Activated CD4-positive, alpha-beta T cell treated with anti-CD3 and anti-CD28 coated beads, Interleukin-2, amount 10 ng/mL, durations not matched to agents 24 days and 14 days (primary cell): Measurements from ENCODE around the gene CD74. TPM values are rescaled to one million over a fixed set of nuclear protein-coding genes. Genes with fewer than 3 reads are reported as not detected.
A peak's percentile ranks its signal among the peaks of the same experiment; 100 is the strongest.

Experiments used
- DNase-seq: peaks from one replicate; pipeline ENCODE4 v3.0.0; 2022
- H3K27ac Mint-ChIP-seq: one replicate; pipeline ENCODE4 v1.8.0; 2022; ENCODE audit warnings: mild to moderate bottlenecking, mixed read lengths
- H3K27me3 Mint-ChIP-seq: one replicate; pipeline ENCODE4 v1.8.0; 2022; ENCODE audit warnings: mixed read lengths
- H3K36me3 Mint-ChIP-seq: one replicate; pipeline ENCODE4 v1.8.0; 2022; ENCODE audit warnings: low read depth, mild to moderate bottlenecking, mixed read lengths
- H3K4me1 Mint-ChIP-seq: one replicate; pipeline ENCODE4 v1.8.0; 2021; ENCODE audit warnings: mixed read lengths
- H3K4me3 Mint-ChIP-seq: one replicate; pipeline ENCODE4 v1.8.0; 2022; ENCODE audit warnings: mild to moderate bottlenecking, moderate library complexity, mixed read lengths
- H3K9me3 Mint-ChIP-seq: one replicate; pipeline ENCODE4 v1.8.0; 2021; ENCODE audit warnings: mixed read lengths
- intact Hi-C: fragments of 100-400 bp; cut with micrococcal nuclease; formaldehyde crosslinking; loops from one replicate; pipeline ENCODE4 v1.15.1; 2023
- total RNA-seq: library from RNA; stranded (reverse); gene quantifications from 2 replicates; pipeline ENCODE4 v1.2.3, GENCODE V29; 2022

The CD74 gene
- total RNA-seq, 1 donor from 2014 or later, result 325 TPM

DNA sequence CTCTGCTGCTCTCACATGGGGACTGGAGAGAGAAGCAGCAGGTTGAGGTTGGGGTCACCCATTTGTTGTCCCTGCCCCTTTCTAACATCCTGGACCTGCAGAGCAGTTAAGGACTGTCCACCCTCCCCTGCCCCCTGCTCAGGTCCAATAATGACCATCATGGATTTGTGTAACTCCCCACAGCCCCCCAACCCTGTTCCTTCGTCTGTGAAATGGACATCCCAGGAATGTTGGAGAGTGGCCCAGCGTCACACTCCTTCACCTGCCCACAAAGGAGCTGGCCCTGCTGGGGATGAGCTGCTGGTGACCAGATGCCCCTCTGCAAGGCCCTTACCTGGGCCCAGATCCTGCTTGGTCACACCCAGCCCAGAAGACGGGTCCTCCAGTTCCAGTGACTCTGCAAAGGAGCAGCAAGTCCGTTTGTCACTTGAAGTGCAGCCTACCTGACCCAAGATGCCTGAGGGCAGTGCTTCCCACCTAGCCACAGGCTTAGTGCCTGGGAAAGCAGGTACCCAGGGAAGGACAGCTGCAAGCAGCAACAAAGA, 10.4 kb downstream of the CD74 start:
- no peak overlapping the region for H3K4me3 Mint-ChIP-seq
- H3K27me3 Mint-ChIP-seq, result no peaks in the 10 kb centered on the region
- DNase-seq, result no peak
- intact Hi-C loops, result no loop called here
- peaks cover 2% of the 10 kb centered on the region for H3K4me1 Mint-ChIP-seq
- H3K36me3 Mint-ChIP-seq, result peaks cover 68% of the 10 kb centered on the region
- H3K9me3 Mint-ChIP-seq, result no peaks in the 10 kb centered on the region
- H3K27ac Mint-ChIP-seq, result no peak overlapping the region

DNA sequence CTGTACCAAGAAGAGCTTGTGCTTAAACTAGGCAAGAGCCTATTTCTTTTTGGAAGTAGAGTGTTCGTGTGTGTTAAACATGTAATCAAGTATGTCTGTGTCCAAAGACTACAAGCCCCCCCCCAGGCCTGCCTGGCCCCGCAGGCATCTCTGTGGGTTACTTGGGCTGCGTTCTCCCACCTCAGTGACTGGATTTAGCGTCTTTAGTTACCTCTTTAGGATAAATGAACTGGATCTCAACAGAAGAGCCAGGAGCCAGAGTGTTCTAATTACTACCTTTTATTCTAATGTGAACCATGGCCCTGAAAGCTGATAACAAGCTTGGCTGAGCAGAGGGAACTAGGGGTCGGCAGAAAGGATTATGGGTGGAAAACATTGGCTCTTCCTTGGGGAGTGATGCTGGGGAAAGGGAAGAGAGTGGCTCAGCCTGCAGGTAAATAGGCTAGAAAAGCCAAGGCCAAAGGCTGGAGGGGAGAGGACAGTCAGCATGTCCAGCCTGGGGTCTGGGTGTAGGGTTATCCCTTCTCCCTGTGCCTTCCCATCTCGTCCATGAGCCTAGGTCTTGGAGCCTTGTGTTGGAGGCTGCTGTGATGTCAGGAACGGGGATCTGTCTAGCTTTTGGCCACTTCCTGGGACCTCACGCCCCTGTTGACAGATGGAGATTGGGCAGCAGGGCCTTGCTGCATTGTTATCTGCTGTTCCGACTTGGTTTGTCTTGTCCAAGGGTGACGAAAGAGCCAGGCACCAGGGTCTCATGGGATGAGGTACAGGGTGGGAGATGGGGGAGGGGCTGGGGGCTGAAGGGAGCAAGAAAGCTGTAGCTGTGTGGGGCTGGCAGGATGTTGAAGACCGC, 11.1 kb downstream of the CD74 start:
- no peaks in the 10 kb centered on the region for H3K9me3 Mint-ChIP-seq
- intact Hi-C loops, result no loop called here

DNA sequence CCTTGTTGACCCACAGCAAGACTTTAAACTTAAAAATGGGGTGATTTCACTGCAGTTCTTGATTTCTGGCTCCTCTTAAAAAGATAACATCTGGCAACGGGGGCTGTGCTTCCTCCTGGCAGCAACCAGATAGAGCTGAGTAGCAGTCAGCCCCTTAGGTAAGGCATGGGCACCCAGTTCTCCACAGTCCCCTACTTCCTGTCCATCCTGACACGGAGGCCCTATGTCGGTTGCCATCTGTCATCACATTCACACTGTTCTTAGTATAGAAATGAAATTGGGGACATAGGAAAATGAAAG, 11.7 kb downstream of the CD74 start:
- intact Hi-C loops, result no loop called here
- H3K27ac Mint-ChIP-seq, result peak overlapping the region; percentile 27
- peaks cover 64% of the 10 kb centered on the region for H3K36me3 Mint-ChIP-seq
- DNase-seq, result no peak
- no peaks in the 10 kb centered on the region for H3K9me3 Mint-ChIP-seq
- H3K4me3 Mint-ChIP-seq, result no peak overlapping the region
- no peaks in the 10 kb centered on the region for H3K27me3 Mint-ChIP-seq
- peaks cover 2% of the 10 kb centered on the region for H3K4me1 Mint-ChIP-seq

More for the DNA sequence above, 11.1 kb downstream of the CD74 start:
- Mint-ChIP-seq H3K36me3 (peaks cover 64% of the 10 kb centered on the region), H3K27me3 (no peaks in the 10 kb centered on the region), H3K4me1 (peaks cover 2% of the 10 kb centered on the region), H3K27ac (peak overlapping the region; percentile 27), H3K4me3 (no peak overlapping the region)
- no peak for DNase-seq

GRCh38 chr5:150400316-150401075, 12.2 kb downstream of the CD74 start:
- no peak overlapping the region for H3K4me3 Mint-ChIP-seq
- H3K27me3 Mint-ChIP-seq, result no peaks in the 10 kb centered on the region
- peaks cover 2% of the 10 kb centered on the region for H3K4me1 Mint-ChIP-seq
- peak overlapping the region; percentile 27 for H3K27ac Mint-ChIP-seq
- intact Hi-C loops, result no loop called here
- no peaks in the 10 kb centered on the region for H3K9me3 Mint-ChIP-seq
- H3K36me3 Mint-ChIP-seq, result peaks cover 65% of the 10 kb centered on the region
- no peak for DNase-seq

GRCh38 chr5:150399524-150400211, 13.0 kb downstream of the CD74 start:
- Mint-ChIP-seq H3K27ac (no peak overlapping the region), H3K4me1 (peaks cover 2% of the 10 kb centered on the region), H3K9me3 (no peaks in the 10 kb centered on the region), H3K4me3 (no peak overlapping the region), H3K36me3 (peaks cover 66% of the 10 kb centered on the region), H3K27me3 (no peaks in the 10 kb centered on the region)
- intact Hi-C loops, result loop anchor here (5.0 kb wide), 1 partner anchor 38 kb away; no protein-coding TSS in a partner anchor
- DNase-seq, result no peak

GRCh38 chr5:150398722-150399523, 13.8 kb downstream of the CD74 start:
- Mint-ChIP-seq H3K27me3 (no peaks in the 10 kb centered on the region), H3K4me1 (peaks cover 2% of the 10 kb centered on the region), H3K27ac (no peak overlapping the region), H3K9me3 (no peaks in the 10 kb centered on the region), H3K36me3 (peaks cover 62% of the 10 kb centered on the region), H3K4me3 (no peak overlapping the region)
- intact Hi-C loops, result loop anchor here (5.0 kb wide), 1 partner anchor 38 kb away; no protein-coding TSS in a partner anchor
- DNase-seq, result peak; percentile 70

DNA sequence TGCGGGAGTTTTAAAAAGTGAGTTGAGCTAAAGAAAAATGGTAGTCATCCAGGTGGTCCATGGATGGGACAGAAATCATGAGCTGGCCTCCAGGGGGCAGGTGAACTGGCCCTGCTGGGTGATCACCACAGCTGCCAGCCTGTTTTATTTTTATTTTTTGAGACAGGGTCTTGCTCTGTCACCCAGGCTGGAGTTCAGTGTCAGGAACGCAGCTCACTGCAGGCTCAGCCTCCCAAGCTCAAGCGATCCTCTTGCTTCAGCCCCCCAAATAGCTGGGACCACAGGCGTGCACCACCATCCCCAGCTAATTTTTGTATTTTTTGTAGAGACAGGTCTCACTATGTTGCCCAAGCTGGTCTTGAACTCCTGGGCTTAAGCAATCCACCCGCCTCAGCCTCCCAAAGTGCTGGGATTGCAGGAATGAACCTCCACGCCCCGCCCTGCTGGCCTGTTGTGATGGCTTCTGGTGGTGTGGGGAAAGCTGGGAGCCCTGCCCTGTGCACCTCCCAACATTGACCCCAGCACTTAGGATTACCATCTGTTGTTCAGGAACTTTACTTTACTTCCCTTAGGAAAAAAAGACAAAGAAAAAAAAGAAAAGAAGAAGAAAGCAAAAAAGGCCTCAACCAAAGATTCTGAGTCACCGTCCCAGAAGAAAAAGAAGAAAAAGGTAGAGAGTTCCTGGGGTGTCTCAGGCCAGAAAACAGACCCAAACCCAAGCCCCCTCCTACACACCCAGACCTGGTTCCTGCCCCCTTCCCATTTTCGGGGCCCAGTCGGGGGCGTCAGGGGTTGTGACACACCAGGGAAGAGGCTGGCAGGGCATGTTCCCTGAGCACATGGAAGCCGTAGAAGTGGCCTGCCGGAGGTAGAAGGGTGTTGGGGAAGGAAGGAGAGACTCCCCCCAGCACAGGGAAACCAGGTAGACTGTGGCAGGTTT, 14.7 kb downstream of the CD74 start:
- intact Hi-C loops, result loop anchor here (5.0 kb wide), 1 partner anchor 39 kb away; no protein-coding TSS in a partner anchor
- Mint-ChIP-seq H3K27me3 (no peaks in the 10 kb centered on the region), H3K27ac (no peak overlapping the region)

GRCh38 chr5:150397146-150397781, 15.4 kb downstream of the CD74 start:
- Mint-ChIP-seq H3K27me3 (no peaks in the 10 kb centered on the region), H3K4me3 (no peak overlapping the region), H3K4me1 (peaks cover 3% of the 10 kb centered on the region), H3K36me3 (peaks cover 59% of the 10 kb centered on the region), H3K9me3 (no peaks in the 10 kb centered on the region), H3K27ac (no peak overlapping the region)
- DNase-seq, result no peak
- intact Hi-C loops, result loop anchor here (5.0 kb wide), 1 partner anchor 40 kb away; no protein-coding TSS in a partner anchor

More for the DNA sequence above, 14.7 kb downstream of the CD74 start:
- peaks cover 3% of the 10 kb centered on the region for H3K4me1 Mint-ChIP-seq
- H3K36me3 Mint-ChIP-seq, result peaks cover 62% of the 10 kb centered on the region
- DNase-seq, result no peak
- no peaks in the 10 kb centered on the region for H3K9me3 Mint-ChIP-seq
- H3K4me3 Mint-ChIP-seq, result no peak overlapping the region

GRCh38 chr5:150396267-150396666, 16.4 kb downstream of the CD74 start:
- H3K9me3 Mint-ChIP-seq, result no peaks in the 10 kb centered on the region
- H3K27me3 Mint-ChIP-seq, result no peaks in the 10 kb centered on the region
- no peak overlapping the region for H3K4me3 Mint-ChIP-seq
- no peak for DNase-seq
- peaks cover 57% of the 10 kb centered on the region for H3K36me3 Mint-ChIP-seq
- intact Hi-C loops, result loop anchor here (5.0 kb wide), 1 partner anchor 41 kb away; no protein-coding TSS in a partner anchor
- no peak overlapping the region for H3K27ac Mint-ChIP-seq
- peaks cover 3% of the 10 kb centered on the region for H3K4me1 Mint-ChIP-seq

GRCh38 chr5:150395688-150395975, 17.1 kb downstream of the CD74 start:
- peaks cover 59% of the 10 kb centered on the region for H3K36me3 Mint-ChIP-seq
- H3K27me3 Mint-ChIP-seq, result no peaks in the 10 kb centered on the region
- intact Hi-C loops, result loop anchor here (5.0 kb wide), 1 partner anchor 42 kb away; no protein-coding TSS in a partner anchor
- H3K9me3 Mint-ChIP-seq, result no peaks in the 10 kb centered on the region
- H3K4me1 Mint-ChIP-seq, result peaks cover 1% of the 10 kb centered on the region
- no peak for DNase-seq
- H3K27ac Mint-ChIP-seq, result no peak overlapping the region
- no peak overlapping the region for H3K4me3 Mint-ChIP-seq

- Mint-ChIP-seq H3K27ac (no peak overlapping the region), H3K9me3 (no peaks in the 10 kb centered on the region), H3K36me3 (peaks cover 54% of the 10 kb centered on the region), H3K4me3 (no peak overlapping the region), H3K4me1 (peaks cover 1% of the 10 kb centered on the region), H3K27me3 (no peaks in the 10 kb centered on the region)
- intact Hi-C loops, result loop anchor here (5.0 kb wide), 1 partner anchor 42 kb away; no protein-coding TSS in a partner anchor
- no peak for DNase-seq
Observed at GRCh38 chr5:150394912-150395687, 17.6 kb downstream of the CD74 start.
